ENCODE results near the gene DIAPH3.

The DIAPH3 gene

GRCh38 chr13:60155978-60156377 lies 7.8 kb downstream of the DIAPH3 start:
- no peak for DNase-seq

GRCh38 chr13:60152904-60153303 lies 10.8 kb downstream of the DIAPH3 start:
- DNase-seq: no peak

DNA sequence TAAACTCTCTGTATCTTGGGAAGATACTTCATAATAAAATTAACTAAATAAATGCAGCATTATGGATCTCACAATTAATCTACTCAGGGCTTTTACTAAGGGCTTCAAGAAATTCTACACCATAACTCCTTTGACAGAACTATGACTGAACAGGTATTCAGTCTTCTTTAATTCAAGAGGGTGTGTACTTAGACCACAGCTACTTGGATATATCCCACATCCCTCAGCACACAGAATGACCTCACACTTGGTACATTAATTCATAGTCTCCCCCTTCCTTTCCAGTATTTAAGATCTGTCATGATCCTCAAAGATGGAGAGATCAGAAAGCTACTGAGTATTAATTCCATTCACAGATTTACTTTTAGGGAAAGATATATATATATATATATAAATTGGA lies 11.6 kb downstream of the DIAPH3 start:
- DNase-seq: no peak

DNA sequence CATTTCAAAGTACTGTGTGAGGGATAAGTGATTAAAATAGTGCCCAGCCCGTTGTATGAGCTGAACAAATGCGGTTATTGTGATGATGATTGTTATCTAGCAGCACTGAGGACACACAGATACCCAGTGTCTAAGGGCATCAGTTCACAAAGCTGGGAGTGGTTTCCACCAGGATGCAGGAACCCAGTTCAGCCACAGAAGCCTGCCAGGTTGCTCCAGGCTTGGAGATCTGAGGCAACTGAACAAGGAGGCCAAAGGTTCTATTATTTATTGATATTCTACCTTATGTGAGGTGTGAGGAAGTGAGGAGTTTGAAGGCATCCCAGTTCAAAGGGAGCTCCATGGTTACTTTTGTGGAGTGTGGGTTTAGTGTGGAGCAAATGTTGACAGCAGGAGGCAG lies 13.2 kb downstream of the DIAPH3 start:
- no peak for DNase-seq

GRCh38 chr13:60148918-60149317 lies 14.8 kb downstream of the DIAPH3 start:
- no peak for DNase-seq

GRCh38 chr13:60147361-60147760 lies 16.4 kb downstream of the DIAPH3 start:
- DNase-seq: no peak

DNA sequence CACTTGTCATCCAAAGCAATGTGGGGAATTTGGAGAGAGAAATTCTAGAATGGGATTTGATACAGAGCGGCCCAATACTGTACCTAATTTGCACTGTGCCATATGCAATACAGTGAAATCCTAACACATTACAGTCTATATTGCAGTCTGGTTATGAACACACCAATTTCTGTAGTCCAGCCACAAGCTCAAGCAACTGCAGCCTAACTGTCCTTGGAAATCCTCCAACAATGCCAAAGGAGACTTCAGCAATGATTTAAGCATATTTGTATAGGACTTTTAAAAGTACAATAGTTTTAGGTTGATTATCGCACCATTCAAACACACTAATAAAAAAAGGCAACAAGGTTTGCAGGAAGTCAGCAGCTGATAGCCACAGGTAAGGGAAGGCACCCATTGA lies 17.3 kb downstream of the DIAPH3 start:
- DNase-seq: no peak

DNA sequence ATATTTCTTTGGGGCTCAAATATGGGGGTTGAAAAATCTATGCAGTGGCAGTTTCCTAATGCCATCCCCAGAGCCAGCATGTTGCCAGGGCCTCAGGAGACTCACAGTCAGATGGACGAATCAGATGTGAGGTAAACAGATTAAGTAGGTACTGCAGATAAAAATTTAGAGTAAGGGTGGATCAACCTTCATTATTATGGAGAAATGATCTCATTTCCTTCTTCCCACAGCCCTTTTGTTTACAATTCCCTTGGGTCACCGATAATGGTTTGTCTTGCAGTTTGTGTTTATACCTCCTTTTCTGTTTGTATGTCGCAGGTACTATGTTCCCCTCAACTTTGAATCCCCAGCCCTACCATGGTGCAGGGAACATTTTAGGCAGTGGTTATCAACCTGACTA lies 20.0 kb downstream of the DIAPH3 start:
- no peak for DNase-seq

DNA sequence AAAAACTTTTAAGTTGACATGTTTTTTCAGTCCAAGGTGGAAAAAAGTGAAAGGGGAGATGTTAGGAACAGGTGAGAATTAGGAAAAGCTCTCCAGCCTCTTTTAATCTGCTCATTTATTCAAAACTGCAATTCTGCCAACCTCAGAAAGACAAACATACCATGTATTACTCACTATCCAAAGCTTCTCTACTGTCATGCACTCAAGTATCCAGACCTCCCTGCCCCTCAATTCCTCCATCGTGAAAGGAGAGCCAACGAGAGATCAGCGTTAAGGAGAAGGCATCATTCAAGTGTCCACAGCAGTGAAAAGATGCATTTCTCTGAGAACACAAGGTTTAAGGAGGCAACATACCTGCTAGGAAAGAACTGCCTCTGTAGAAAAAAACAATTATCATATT lies 24.5 kb downstream of the DIAPH3 start:
- no peak for DNase-seq

DNA sequence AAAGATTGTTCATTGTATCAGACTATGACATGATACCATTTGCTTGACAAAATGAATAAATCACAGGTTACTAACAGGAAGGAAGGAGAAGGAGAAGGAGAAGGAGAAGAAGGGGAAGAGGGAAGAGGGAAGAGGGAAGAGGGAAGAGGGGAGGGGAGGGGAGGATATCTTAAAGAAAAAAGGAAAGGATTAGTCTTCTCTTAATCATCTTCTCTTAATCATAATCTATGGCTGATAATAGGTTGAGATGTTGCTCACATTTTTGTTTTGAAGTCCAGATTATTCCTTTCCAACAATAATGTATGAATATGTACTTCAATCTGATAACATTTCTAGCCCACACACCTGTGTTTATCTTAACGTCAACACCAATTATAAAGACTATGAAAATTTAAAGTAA lies 25.1 kb downstream of the DIAPH3 start:
- no peak for DNase-seq

DNA sequence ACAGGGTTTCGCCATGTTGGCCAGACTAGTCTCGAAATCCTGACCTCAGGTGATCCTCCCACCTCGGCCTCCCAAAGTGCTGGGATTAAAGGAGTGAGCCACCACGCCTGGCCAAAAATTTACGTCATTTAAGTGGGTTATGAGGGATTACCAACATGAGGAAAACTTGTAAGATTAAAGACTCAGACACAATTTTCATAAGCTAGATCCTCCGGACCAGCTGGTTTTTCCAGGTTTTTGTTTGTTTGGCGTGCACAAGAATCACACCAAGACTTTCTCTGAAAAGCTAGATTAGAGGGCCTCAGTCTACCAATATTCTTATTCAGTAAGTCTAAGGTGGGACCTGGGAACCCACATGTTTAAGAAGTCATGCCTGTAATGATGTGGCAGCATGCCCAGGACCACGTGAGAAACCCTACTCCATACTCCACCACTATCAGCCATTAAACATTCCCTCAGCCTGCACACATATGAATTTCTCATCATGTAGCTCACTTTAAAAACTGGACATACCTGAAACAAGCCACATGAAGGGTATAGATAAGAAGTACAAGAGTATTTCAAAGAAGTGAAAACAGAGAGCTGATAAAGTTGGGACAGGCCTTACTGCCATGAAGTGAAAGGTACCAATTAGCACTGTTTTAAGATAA lies 25.7 kb downstream of the DIAPH3 start:
- DNase-seq: no peak

GRCh38 chr13:60135344-60135743 lies 28.4 kb downstream of the DIAPH3 start:
- no peak for DNase-seq

DNA sequence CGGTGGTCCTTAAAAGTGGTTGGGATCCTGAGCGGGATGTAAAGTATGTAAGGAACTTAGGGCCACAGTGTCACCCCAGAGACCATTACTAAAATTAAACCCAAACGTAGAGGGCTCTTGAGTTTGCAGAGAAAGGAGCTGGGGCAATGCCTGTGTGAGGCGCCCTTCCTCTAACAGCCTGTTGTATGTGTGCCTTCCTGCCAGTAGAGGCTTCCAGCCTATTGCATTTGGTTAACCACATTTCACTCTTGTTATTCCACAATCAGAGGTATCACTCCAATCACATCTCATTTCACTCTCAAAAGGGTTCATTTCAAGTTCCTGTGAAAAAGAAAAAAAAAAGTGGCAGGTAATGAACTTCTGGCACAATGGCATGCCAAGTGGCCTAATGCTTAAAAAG lies 29.4 kb downstream of the DIAPH3 start:
- DNase-seq: no peak

GRCh38 chr13:60121337-60121687 lies 42.4 kb downstream of the DIAPH3 start:
- no peak for DNase-seq

DNA sequence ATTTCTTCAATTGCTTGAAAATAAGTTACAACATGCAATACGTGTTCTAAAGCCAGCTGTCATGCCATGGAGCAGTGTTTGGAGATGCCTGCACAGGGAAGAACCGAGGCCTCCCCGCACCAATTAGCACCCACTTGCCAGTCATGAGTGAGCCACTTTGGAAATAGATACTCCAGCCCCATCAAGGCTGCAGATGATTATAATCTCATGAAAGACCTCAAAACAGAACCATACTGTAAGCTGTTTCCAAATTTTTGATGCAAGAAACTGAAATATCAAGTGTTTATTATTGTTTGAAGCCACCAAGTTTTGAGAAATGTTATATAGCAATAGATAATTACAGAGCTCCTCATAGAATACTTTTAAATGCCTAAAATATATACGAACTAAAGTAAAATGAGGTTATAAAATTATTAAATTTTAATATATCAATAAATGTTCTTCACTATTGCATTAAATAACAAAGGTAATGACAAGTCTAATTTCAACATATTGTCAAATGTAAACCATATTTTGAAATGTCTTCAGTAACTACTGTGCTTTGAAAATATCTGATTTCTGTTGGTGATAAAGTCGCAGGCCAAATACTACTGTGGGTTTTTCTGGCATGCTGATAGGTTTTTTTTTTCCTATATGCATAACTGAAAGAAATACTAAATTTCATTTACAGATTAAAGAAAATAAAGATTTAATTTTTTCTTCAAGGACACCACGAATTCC lies 43.0 kb downstream of the DIAPH3 start:
- no peak for DNase-seq

- DNase-seq: no peak
Measured at GRCh38 chr13:60118696-60119400, 44.9 kb downstream of the DIAPH3 start.

DNA sequence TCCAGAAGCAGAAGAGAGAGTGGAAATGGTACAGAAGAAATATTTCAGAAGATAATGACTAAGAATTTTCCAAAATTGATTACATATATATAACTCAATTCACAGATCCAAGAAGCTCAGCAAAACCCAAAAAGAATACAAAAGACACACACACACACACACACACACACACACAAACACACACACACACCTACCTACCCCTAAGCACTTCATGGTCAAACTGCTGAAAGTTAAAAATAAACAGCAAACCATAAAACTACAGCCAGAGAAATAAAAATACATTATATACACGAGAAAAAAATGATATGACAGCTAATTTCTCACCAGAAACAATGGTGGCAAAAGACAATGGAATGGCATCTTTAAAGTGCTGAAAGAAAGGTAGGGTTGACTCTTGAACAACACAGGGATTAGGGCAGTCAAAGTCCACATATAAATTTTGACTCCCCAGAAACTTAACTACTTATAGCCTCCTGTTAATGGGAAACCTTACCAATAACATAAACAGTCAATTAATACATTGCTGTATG lies 49.2 kb downstream of the DIAPH3 start:
- DNase-seq: no peak

- DNase-seq: no peak
Measured at GRCh38 chr13:60112771-60113170, 51.0 kb downstream of the DIAPH3 start.

DNA sequence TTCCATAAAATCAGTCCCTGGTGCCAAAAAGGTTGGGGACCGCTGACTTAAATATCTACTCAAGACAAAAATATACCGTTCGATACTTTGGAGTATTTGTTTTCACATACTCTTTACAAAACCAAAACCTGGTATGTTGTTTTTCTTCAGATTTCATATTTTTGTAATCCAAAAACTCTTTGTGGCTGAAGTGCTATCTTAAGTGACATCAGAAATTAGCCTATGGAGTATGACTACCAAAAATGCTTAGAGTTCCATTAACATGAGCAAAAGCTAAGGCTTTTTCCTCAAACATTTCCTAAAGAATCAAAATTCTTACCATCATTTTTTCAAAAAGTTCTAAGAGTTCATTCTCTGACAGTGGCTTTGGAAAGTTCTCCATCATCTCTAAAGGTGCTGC lies 52.0 kb downstream of the DIAPH3 start:
- no peak for DNase-seq

DNA sequence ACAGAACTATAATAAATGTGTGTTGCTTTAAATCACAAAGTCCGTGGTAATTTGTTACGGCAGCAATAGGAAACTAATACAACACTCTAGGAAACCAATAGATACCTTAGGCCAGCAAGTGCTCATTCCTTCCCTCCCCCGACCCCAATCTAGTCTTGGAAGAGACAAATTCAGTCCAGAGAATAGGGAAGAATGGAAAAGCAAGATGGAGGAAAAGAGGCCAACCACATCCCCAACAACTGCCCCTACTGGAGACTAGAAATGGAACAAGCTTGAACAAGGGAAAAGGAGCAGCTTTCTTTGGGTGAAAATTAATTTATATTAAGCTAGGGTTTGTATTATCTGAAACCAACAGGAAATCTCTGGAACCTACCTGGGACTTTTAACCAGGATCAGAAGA lies 54.4 kb downstream of the DIAPH3 start:
- DNase-seq: no peak

DNA sequence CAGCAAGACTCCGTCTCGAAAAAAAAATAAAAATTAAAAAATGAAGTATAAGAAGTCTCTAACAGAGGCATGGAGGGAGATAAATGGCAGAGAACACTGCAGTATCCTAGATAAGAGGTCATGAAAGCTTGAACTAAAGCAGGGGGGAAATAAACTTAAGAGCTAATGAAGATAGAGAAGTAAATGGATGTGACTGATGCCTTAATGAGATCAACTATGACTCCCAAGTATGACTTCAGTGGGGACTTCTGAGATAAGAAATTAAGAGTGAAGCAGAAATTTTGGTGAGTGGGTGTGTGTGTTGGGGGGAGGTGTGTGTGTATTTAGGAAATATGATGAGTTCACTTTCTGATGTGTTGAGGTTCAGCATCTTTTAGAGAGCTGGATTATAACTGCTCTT lies 55.1 kb downstream of the DIAPH3 start:
- DNase-seq: no peak

GRCh38 chr13:60099631-60100420 lies 63.9 kb downstream of the DIAPH3 start:
- DNase-seq: no peak

DNA sequence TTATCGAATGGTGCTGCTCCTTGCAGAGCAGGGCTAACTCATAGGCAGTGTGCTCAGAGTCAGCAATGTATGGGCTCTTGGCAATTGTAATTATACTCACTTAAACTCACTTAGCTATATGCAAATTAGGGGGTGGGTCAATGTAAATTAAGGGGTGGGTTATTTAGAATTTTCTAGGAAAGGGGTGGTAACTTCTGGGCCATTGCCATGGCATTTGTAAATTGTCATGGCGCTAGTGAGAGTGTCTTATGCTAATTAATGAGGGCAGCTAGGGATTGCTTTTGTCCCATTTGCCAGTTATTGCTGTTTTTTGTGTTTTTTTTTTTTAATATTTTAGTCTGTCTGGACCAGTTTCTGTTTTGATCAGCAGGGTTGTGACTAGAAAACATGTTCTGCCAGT lies 68.4 kb downstream of the DIAPH3 start:
- DNase-seq: no peak

All from NCI-H1092 treated with DMSO at 0.1 percent for 48 hours (cell line).